PC-9 (cell line): ENCODE data around the gene PPM1H.

Source experiments
- CTCF ChIP-seq: fragments of 200-600 bp; sonication (generic); conservative IDR thresholded peaks from 2 replicates; pipeline ENCODE4 v1.6.1; 2017; ENCODE audit warnings: mixed run types, antibody characterized with exemption, mild to moderate bottlenecking, moderate library complexity
- EZH2 ChIP-seq: fragments of 200-600 bp; sonication (generic); IDR thresholded peaks from 2 replicates; pipeline ENCODE4 v1.8.0; 2017; ENCODE audit warnings: antibody characterized with exemption, low read depth

GRCh38 chr12:62779488-62779887 is 155.5 kb downstream of the PPM1H start:
- no peak for TF ChIP-seq CTCF
- TF ChIP-seq EZH2: no peak
